22Rv1 (cell line): ENCODE data around the gene TANGO2.

Experiments used
- CTCF ChIP-seq: fragments of 450-650 bp; IDR thresholded peaks from 2 replicates; pipeline ENCODE4 v1.5.1; 2017; ENCODE audit warnings: mild to moderate bottlenecking
- ZFX ChIP-seq: fragments of 450-650 bp; IDR thresholded peaks from 2 replicates; pipeline ENCODE4 v1.6.1; 2017; ENCODE audit warnings: antibody characterized with exemption, borderline replicate concordance

- TF ChIP-seq CTCF (no peak), ZFX (no peak)
These were observed 22.5 kb upstream of the TANGO2 start for GRCh38 chr22:19998232-19998951.
